GM18909 (cell line): ENCODE data around the gene NXPH3.
"Not testable (repeated sequence)": the region's sequence is repeated elsewhere in the genome, so short reads cannot be mapped to it uniquely, and the experiment has no call there.

Source experiments
- ATAC-seq: cut with Tn5 transposase; IDR thresholded peaks from one replicate; pipeline ENCODE4 v1.9.1; 2021; ENCODE audit warnings: mild to moderate bottlenecking; ENCODE audit not compliant: unreplicated experiment, poor library complexity

NXPH3 gene

GRCh38 chr17:49575679-49576087, at the start of gene NXPH3:
TSS of gene NXPH3 (plus strand) at chr17:49575871. CDS start at chr17:49576220, 349 bp downstream.
- ATAC-seq = no peak

GRCh38 chr17:49527927-49528651, 47.6 kb upstream of the NXPH3 start:
- no peak for ATAC-seq

DNA sequence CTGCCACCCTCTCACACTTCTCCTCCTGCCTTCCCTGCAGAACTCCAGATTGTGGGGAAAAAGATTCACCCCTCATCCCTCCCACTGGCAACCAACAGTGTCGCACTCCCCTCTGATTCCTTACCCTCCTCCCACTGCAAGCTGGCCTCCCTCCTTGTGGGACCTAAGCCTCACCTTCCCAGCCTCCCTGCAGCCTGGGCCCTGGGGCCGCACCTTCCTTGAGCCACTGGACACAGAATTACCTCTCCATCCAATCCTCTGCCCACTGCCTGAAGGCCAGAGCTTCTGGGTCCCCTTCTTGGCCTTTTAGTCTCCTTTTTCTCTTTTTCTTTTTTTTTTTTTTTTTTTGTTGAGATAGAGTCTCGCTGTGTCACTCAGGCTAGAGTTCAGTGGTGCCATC, 46.7 kb upstream of the NXPH3 start:
- no peak for ATAC-seq

- no peak for ATAC-seq
Observed at GRCh38 chr17:49530118-49530517, 45.6 kb upstream of the NXPH3 start.

- ATAC-seq = no peak
Observed at GRCh38 chr17:49543860-49544259, 31.8 kb upstream of the NXPH3 start.

- ATAC-seq = no peak
Observed at GRCh38 chr17:49545007-49545660, 30.5 kb upstream of the NXPH3 start.

DNA sequence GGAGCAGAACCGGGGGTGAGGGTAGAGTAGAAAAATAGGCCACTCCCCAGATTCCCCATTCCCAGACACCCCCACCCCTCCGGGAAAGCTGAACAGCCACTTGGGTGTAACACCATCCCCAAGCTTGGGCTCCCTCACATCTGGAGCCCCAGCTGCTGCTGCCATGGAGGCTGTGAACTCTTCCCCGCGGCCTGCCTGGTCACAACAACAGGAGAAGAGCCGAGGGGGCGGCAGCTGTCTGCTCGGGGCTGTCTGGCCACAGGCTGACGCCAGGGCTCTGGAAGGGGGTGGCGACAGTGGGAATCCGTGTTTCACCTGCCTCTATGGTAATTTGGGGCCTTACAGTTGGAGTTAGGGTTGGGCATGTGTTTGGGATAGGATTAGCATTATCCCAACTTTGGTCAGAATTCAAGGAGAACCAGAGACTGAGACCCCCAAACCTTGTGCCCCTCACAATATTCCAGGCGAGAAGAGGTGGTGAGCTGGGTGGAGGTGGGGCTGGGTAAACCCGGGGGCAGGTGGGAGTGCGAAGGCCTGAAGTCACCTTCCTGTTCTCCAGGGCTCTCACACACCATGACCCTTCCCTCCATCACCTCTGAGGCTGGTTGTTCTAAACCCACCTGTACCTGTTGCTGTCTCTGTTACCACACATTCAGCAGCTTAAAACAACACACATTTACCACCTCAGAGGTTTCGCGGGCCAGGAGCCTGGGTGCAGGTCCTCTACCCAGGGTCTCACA, 29.7 kb upstream of the NXPH3 start:
- no peak for ATAC-seq

GRCh38 chr17:49546546-49547535, 28.8 kb upstream of the NXPH3 start:
- no peak for ATAC-seq

DNA sequence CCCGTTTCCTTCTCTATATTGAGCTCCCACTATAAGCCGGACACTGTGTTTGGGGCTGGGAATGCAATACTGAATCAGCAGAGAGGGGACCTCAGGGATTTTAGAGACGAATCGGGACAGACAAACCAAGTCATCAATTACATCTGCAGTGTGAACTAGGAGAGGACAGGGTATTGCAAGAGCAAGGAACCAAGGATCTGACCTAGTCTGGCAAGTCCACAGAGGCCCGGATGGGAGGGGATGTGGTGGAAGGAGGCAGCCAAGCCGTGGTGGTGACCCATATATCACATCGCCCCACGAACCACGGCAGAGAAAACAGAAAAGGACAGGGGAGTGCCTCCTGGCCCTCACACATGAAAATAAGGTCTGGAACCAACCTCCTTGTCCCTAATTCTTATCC, 28.1 kb upstream of the NXPH3 start:
- no peak for ATAC-seq

DNA sequence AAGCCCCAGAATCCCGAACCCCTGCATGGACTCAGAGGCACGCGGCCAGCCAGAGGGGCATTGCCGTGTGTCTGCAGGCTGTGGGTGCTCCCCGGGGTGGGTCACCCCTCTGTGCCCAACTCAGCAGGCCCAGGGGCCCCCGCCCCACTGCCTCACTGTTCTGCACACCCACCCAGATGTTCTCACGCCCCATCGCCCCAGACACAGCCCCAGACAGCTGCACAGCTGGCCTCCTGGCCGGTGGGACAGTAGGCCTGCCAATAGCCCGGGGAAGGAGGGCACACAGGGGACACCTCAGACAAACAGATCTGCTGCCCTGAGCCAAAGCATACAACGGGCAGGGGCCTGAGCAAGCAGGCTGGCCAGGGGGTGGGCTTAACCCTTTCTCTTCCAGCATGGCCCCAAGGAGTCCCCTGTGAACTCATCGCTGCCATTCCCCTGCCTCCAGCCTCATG, 27.6 kb upstream of the NXPH3 start:
- no peak for ATAC-seq

GRCh38 chr17:49548506-49549310, 27.0 kb upstream of the NXPH3 start:
- ATAC-seq = no peak

DNA sequence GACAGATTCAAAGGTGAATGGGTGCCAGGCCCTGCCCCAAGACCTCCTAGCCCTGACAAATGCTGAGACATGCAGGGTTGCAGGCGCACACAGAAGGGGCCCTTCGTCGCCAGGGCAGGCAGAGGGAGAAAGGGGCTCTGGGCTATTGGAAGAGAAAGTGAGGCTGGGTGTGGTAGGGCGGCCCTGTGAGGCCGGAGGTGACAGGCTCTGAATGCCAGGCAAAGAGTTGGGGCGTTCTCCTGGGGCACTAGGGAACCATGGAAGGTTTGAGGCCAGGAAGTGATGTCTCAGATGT, 26.4 kb upstream of the NXPH3 start:
- no peak for ATAC-seq

- no peak for ATAC-seq
Observed at GRCh38 chr17:49549691-49550678, 25.7 kb upstream of the NXPH3 start.

- ATAC-seq = not testable (repeated sequence)
Observed at GRCh38 chr17:49550764-49551163, 24.9 kb upstream of the NXPH3 start.

- ATAC-seq = no peak
Observed at GRCh38 chr17:49551221-49552069, 24.2 kb upstream of the NXPH3 start.

DNA sequence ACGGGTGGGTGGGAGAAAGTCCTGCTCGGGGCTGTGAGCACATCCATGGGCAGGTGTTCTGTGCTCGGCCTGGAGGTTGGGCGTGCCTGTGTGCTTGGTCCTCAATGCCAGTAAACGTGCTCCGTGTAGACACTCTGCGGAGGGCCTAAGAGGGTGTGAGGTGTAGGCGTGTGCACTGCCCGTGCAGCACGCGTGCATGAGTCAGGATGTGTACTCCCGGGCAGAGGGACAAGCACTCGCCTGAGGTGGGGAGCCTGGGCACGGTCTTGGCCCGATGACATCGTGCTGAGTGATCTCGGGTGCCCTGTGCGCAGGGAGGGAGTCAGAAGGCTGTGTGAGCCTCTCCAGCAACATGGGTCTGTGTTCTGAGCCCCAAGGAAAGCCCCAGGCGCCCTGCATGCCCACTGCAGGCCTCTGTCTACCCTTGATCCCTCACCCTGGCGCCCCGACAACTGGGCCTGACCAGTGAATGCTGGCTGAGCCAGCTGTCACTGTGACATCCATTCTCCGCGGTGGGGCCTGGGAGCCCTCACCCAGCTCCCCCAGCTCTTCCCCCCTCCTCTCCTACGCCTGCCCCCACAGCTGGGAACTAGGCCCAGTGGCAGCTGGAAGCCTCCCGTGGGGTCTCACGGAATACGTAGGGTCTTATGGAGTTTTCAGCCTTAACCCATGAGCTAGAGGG, 23.5 kb upstream of the NXPH3 start:
- no peak for ATAC-seq
